ELF-1 (cell line): ENCODE data around the gene PAM.

Experiments
- DNase-seq: peaks from one replicate; pipeline ENCODE4 v3.0.0-alpha.2; 2016; ENCODE audit warnings: low read depth, low spot score

Gene PAM

DNA sequence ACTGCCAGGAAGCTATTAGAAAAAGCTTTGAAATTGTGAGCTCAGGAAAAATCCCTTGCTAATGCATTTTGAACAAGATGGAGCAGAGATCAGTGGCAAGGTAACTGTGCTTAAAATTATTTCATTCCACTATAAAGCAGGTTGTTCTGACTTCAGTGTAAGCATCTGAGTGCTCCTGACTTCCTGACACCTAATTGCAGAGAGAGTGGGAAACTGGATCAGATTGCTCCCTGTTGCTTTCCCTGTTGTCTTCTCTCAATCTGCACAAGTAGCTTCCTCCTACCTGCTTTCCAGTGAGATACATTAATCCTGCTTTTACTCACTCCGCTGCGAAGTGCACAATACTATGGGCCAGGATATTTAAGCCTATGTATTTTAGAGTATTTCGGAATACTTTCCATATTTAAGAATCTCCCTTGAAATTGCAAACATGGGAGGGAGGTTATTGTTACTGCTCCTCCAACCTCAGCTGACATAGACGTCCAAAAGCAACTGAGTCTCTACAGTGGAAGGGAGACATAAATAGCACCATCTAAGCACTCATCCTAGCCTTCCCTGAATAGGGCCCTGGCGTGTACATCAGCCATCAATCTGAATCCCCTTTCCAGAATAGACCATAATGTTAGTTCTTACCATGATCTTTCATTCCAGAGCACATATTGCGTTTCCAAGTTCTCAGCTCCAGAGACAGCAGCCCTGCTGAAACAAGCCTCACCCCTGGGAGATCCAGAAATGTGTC is 178.8 kb downstream of the PAM start:
- DNase-seq: no peak

GRCh38 chr5:102937894-102938293 is 182.8 kb downstream of the PAM start:
- no peak for DNase-seq

DNA sequence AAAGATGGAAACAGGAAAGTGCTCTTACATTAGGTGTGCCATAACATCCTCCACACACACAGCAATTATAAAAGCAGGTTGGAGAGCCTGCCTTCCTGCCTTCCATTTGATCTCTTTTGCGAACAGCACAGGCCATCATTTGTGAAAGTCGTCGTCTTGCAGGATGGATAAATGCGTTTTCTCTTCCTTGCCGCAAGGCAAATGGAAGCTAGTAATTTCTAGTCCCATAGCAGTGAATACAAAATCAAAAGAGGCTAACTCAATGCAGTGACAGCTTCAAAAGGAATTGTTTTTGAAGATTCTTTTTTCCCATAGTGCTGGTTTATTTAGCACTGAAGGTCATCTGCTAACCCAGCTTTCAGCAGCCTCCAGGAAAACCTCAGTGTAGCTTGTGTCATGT is 186.0 kb downstream of the PAM start:
- no peak for DNase-seq

DNA sequence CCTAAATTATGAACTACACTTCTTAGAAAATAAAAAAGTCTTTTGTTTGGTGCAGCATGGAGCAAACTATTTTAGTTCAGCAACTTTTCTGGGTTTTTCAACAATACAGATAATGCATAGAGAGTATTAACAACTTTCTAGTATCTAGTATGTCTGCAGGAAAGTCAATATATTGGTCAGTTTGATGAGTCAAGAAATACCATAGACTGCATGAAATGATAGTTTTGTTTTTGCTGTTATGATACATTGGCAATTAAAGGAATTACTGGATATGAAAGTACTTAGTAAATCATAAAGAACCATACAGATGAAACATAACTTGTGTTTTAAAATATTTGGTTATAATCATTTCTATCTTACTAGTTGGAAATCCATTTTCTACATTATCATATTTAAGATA is 191.3 kb downstream of the PAM start:
- DNase-seq: no peak

- DNase-seq: no peak
Observed at GRCh38 chr5:102946971-102947370, 191.9 kb downstream of the PAM start.

DNA sequence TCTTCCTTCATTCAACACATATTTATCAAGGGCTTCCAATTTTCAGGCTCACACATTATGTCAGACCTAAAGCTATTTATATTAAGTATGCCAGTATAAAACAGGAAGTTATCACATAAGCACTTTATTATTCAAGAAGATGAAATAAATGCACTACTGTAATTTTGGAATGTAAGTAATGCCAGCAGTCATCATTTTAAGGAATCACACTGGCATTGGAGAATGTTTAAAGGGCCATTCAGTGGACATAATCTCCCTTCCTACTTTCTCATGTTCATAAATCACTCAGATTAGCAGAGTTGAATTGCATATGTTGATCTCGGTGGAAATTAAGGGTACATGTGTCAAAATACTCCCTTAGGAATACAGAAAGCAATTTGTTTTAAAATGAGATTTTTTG is 200.4 kb downstream of the PAM start:
- DNase-seq: no peak

- DNase-seq: no peak
Observed at GRCh38 chr5:102956599-102956998, 201.5 kb downstream of the PAM start.

DNA sequence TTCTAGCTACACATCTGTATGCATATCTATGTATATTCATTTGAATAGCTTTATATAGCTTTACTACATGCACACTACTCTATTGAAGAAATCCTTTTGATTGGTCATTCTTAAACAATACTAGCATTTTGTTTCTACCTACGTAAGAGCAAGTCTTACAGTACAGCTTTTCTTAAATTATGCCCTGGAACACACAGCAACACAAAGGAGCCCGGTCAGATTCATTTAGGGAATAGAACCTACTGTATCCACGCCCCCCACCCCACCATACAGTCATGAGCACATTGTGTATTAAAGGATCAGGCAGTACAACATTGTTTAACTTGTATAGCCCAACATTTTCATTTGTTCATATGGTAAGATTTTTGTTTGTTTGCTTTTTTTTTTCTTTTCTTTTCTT is 202.0 kb downstream of the PAM start:
- DNase-seq: no peak

DNA sequence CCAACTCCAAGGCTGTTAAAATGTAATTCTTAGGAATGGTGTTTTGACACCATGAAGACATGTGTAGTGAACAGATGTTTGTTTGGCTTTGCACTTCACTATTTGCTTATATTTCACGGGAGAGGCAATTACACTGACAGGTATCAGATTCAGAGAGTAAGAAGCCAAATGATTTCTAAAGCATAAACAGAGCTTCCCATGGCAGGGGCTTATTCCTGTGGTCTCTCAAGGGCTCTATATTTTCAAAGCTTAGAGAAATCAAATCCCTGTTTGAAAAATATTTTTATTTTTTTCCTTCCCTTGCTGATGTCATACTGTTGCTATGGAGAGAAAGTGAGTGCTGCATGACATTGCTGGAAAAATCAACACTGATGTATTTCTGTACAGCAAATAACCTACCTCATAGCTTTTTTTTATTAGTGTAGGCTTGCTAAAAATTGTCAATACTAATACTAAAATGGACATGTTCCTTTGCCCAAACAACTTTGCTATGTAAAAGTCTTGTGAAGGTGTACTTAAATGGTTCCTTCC is 203.4 kb downstream of the PAM start:
- DNase-seq: no peak

- no peak for DNase-seq
Observed at GRCh38 chr5:102959055-102959454, 203.9 kb downstream of the PAM start.

DNA sequence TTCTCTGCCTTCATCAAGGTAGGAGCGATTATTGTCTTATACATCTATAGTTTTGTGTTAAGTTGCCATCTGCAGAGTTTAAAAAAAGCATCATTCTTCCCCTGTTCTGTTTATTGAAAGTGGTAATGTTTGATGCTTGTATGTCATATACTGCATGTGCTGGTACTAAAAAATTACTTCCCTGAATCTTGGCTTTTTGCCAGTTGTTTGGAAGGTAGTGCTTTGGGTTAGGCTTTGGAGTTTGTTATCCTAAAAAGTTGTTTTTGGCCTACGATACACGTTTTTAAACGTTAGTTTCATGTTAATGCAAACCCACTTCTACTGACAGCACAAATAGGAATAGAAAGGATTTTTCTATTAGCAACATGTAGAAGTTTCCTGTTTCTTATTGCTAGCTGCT is 206.6 kb downstream of the PAM start:
- no peak for DNase-seq

- no peak for DNase-seq
Observed at GRCh38 chr5:102965653-102966052, 210.5 kb downstream of the PAM start.

- no peak for DNase-seq
Observed at GRCh38 chr5:102969641-102970040, 214.5 kb downstream of the PAM start.

DNA sequence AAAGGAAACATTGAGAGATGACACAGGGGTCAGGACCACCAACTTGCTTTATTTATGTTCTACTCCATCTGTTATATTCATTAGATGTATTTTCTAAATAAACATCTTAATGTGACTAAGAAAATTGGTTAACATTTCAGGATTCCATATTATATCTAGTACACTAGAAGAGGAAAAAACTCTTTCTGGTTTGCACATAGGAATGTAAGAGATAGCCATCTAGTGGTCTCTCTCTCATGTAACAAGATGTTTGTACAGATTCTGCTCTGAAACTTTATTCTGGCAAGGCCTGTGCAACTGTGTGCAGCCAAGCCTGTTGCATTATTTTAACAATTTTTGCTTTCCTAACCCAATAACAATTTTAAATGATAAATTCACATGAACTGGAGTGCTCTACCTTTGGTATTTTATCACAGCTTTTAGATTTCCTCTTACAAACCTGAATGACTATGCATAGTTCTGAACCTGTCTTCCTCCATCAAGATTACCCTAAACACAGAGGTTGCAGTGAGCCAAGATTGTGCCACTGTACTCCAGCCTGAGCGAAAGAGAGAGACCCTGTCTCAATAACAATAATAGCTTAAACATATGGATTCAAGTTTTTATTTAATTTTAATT is 216.7 kb downstream of the PAM start:
- DNase-seq: no peak

DNA sequence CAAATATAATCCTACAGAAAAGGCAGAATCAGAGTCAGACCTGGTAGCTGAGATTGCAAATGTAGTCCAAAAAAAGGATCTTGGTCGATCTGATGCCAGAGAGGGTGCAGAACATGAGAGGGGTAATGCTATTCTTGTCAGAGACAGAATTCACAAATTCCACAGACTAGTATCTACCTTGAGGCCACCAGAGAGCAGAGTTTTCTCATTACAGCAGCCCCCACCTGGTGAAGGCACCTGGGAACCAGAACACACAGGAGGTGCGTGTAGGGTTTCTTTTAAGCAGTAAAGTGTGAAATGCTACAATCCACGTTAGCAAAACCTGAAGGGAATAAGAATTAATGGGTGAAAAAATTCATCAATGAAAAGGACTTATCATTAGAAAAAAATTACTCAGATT is 219.1 kb downstream of the PAM start:
- DNase-seq: no peak

DNA sequence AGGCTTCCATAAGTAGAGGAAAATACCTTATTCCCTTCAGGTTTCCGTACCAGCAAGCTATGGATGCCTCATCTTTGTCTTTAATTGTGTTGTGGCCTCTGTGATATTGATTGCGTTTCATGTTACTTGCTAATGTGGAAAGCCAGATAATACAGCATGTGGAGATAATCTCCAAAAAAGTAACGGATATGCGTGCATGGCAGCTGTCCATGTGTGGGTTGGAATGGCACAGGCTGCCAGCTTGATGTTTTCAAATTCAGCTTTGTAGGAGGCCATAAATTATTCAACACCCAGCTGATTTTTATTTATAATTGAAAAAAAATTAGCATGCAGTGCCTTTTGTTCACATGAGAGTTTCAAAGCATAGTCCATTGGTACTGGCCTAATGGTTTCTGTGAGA is 219.9 kb downstream of the PAM start:
- DNase-seq: no peak

DNA sequence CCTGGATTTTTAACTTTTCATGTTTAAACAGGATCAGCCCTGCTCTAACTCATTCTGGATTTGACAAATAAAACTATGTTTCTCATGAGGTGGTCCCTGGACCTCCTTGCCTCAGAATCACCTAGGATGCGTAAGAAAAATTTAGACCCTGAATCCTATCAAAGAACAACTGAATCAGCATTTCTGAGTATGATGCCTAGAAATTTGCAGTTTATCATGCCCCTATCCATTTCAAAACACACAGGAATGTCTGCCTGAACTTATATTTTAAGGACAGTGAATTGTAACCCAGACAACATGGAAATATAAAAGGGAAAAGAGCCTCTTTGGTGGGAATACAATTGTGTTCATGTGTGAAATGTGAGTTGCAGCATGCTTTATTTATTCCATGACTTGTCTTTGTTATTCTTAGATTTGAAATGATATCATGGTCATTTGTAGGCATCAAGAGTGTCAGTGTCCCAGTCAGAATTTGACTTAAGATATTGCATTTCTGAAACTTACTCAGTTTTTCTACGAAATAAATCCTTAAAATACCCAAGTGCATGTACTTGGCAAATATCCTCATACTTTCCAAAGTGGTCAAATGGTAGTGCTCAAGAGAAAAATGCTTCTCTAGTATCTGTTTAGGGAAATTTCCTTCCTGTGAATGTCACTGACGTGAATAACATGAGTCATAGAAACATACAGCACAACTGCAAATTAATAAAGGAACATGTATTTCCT is 220.5 kb downstream of the PAM start:
- no peak for DNase-seq

DNA sequence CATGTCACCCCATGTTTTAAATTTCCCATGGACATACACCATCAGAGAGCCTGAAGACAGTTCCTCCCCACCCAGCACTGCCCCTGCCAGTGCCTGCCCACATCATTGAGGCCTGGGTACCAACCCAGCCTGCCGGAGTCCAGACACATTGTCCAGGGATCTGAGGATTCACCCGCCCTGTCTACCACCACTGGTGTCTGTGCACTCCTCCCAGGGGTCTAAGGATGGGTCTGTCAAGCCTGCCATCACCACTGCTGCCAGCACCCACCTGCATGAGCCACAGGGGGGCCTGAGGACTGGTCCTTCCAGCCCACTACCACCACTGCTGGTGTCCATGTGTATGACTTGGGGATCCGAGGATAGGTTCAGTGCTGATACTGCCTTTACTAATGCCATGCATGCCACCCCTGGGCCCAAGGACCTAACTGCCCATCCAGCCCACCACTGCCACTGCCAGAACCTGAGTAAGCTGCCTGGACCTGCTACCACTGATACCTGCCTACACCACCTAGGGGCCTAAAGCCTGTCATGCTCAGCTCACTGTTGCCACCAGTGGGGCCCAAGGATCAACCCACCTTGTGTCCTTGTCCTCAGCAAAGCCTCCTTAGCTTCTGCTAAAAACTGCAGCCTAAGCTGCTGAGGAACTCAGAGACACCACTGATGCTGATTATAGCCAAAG is 227.0 kb downstream of the PAM start:
- no peak for DNase-seq

- no peak for DNase-seq
Observed at GRCh38 chr5:102986074-102986473, 231.0 kb downstream of the PAM start.

GRCh38 chr5:102988459-102988858 is 233.4 kb downstream of the PAM start:
- no peak for DNase-seq

GRCh38 chr5:102991802-102992201 is 236.7 kb downstream of the PAM start:
- no peak for DNase-seq

DNA sequence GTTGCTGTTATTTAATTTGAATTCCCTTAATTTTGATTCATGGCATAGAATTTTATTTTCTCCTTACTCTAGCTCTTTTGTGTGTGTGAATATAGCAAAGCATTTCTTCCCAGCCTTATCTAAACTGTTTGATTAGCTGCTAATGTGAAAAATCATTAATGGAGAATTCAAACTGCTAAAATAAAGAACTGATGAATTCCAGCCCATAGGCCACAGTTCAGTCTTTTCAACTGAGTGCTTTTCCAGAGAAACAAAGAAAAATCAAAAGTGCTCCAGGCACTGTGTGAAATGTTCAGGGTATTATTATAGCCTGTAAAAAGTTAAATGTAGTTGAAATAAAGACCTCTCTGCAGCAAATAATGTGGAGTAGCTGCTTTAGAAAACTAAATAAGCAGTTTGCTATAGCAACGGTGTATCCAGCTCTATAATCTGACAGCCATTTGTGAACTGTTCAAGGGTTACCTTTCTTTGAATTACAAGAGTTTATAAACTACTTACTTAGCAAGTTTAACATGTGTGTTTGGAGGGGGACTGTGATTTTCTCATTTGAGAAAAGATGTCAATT is 241.0 kb downstream of the PAM start:
- no peak for DNase-seq
